ENCODE data around the gene SMG1. TPM values are rescaled to one million over a fixed set of nuclear protein-coding genes. Genes with fewer than 3 reads are reported as not detected.

SMG1 gene
- total RNA-seq, 1 experiment from 2014 or later, result 105 TPM

DNA sequence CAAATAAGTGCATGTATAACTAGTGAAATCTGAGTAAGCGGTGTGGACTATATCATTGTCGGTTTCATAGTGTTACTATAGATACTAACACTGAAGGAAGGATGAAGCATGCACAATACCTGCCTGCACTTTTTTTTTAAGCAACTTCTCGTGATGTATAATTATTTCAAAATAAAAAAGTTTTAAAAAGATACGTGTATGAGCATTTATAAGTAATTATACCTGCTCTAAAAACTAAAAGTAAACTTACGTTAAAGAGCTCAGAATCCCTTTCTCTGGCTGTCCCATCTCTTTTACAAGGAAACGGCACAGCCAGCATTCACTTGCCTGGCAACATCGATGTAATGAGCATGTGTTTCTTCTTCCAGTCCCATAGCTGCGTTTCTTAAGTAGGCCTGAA, 93.6 kb downstream of the SMG1 start:
- ChIA-PET CTCF (interaction anchor here (0.6 kb wide), 1 partner anchor 347 kb away, joined by 3 read pairs; no protein-coding TSS in a partner anchor), POLR2A (ENCODE audit: low non-redundant PET) (interaction anchor here (0.6 kb wide), 1 partner anchor 31 kb away, joined by 3 read pairs; no protein-coding TSS in a partner anchor)
- no peaks in the 10 kb centered on the region for H3K9me3 ChIP-seq (ENCODE audit: low read depth, low read length, poor library complexity, severe bottlenecking)
- no peaks in the 10 kb centered on the region for H3K27me3 ChIP-seq (replicated peaks; ENCODE audit: insufficient read depth, low read depth, low read length, poor library complexity)
- no peak for DNase-seq (ENCODE audit: low spot score)
- BruUV-seq (replicated peaks), result no TSS peak
- TF ChIP-seq, protein P1, sequence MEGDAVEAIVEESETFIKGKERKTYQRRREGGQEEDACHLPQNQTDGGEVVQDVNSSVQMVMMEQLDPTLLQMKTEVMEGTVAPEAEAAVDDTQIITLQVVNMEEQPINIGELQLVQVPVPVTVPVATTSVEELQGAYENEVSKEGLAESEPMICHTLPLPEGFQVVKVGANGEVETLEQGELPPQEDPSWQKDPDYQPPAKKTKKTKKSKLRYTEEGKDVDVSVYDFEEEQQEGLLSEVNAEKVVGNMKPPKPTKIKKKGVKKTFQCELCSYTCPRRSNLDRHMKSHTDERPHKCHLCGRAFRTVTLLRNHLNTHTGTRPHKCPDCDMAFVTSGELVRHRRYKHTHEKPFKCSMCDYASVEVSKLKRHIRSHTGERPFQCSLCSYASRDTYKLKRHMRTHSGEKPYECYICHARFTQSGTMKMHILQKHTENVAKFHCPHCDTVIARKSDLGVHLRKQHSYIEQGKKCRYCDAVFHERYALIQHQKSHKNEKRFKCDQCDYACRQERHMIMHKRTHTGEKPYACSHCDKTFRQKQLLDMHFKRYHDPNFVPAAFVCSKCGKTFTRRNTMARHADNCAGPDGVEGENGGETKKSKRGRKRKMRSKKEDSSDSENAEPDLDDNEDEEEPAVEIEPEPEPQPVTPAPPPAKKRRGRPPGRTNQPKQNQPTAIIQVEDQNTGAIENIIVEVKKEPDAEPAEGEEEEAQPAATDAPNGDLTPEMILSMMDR (conservative IDR thresholded peaks at IDR 0.05; ENCODE audit: low read depth, low read length), result no peak
- TF ChIP-seq EZH2 (IDR thresholded peaks at IDR 0.05; ENCODE audit: borderline replicate concordance, low read depth, low read length, poor library complexity, severe bottlenecking), result no peak
- H3K4me1 ChIP-seq (ENCODE audit: insufficient read depth, low read length, poor library complexity, severe bottlenecking), result peaks cover 12% of the 10 kb centered on the region
- H3K4me3 ChIP-seq (ENCODE audit: low read depth, low read length, poor library complexity, severe bottlenecking), result no peak overlapping the region
- peaks cover 94% of the 10 kb centered on the region for H3K36me3 ChIP-seq (ENCODE audit: insufficient read depth, low read length, poor library complexity, severe bottlenecking)
- H3K27ac ChIP-seq (ENCODE audit: low read depth, low read length, poor library complexity, severe bottlenecking), result no peak overlapping the region
- intact Hi-C loops (cut with micrococcal nuclease; ENCODE audit: unreplicated experiment), result loop anchor here (10.0 kb wide), 1 partner anchor 62 kb away; no protein-coding TSS in a partner anchor

DNA sequence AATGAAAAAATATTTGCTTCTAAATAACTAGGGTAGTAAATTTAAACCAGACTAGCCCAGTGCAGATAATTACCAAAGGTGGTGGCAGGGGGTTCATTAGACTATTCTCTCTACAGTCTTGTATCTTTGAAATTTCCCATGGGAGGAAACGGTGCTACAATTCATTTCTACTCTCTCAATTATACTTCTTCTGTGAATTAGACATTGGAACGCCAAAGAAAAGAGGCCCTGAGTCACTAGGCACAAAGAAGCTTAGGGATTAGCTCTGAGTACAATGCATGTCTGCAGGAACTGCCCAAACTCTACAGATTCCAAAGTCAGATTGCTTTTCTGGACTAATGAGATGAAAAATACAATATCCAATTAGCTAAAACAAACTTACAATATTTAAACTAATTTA, 94.2 kb downstream of the SMG1 start:
- TF ChIP-seq EZH2 (IDR thresholded peaks at IDR 0.05; ENCODE audit: borderline replicate concordance, low read depth, low read length, poor library complexity, severe bottlenecking), result no peak
- TF ChIP-seq, protein P1 (conservative IDR thresholded peaks at IDR 0.05; ENCODE audit: low read depth, low read length), result no peak
- POLR2A ChIA-PET (ENCODE audit: low non-redundant PET), result interaction anchor here (0.6 to 0.7 kb wide), 2 partner anchors 14 to 30 kb away, joined by 3 to 6 read pairs; no protein-coding TSS in a partner anchor
- CTCF ChIA-PET, result interaction anchor here (0.6 kb wide), 1 partner anchor 348 kb away, joined by 3 read pairs; no protein-coding TSS in a partner anchor
- Histone ChIP-seq H3K27me3 (replicated peaks; ENCODE audit: insufficient read depth, low read depth, low read length, poor library complexity) (no peaks in the 10 kb centered on the region), H3K4me3 (ENCODE audit: low read depth, low read length, poor library complexity, severe bottlenecking) (no peak overlapping the region), H3K27ac (ENCODE audit: low read depth, low read length, poor library complexity, severe bottlenecking) (no peak overlapping the region), H3K4me1 (ENCODE audit: insufficient read depth, low read length, poor library complexity, severe bottlenecking) (peaks cover 12% of the 10 kb centered on the region), H3K9me3 (ENCODE audit: low read depth, low read length, poor library complexity, severe bottlenecking) (no peaks in the 10 kb centered on the region), H3K36me3 (ENCODE audit: insufficient read depth, low read length, poor library complexity, severe bottlenecking) (peaks cover 90% of the 10 kb centered on the region)
- DNase-seq (ENCODE audit: low spot score), result peak; percentile 88
- intact Hi-C loops (cut with micrococcal nuclease; ENCODE audit: unreplicated experiment), result loop anchor here (10.0 kb wide), 1 partner anchor 63 kb away; no protein-coding TSS in a partner anchor
- no TSS peak for BruUV-seq (replicated peaks)

DNA sequence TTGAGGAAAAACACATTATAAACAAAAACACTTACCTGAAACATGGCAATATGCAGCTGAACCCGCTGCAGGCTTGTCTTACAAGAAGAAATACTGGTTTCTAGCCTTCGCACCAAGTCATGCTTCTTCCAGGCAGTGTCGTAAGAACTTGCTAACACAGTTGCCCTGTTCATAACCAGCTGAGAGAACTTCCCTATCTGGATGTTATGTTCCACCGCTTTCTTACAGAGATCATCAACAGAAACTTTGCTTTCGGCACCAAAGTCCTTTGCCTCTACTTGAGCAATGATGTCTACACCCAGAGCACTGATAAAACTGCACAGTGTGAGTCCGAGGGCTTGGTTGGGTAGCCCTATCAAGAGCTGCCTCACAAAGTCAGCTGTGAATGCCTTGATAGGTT, 97.0 kb downstream of the SMG1 start:
- H3K27me3 ChIP-seq (replicated peaks; ENCODE audit: insufficient read depth, low read depth, low read length, poor library complexity), result no peaks in the 10 kb centered on the region
- POLR2A ChIA-PET (ENCODE audit: low non-redundant PET), result no interaction called here
- BruUV-seq (replicated peaks), result no TSS peak
- peaks cover 64% of the 10 kb centered on the region for H3K36me3 ChIP-seq (ENCODE audit: insufficient read depth, low read length, poor library complexity, severe bottlenecking)
- CTCF ChIA-PET, result no interaction called here
- TF ChIP-seq, protein P1 (conservative IDR thresholded peaks at IDR 0.05; ENCODE audit: low read depth, low read length), result no peak
- TF ChIP-seq EZH2 (IDR thresholded peaks at IDR 0.05; ENCODE audit: borderline replicate concordance, low read depth, low read length, poor library complexity, severe bottlenecking), result no peak
- H3K4me3 ChIP-seq (ENCODE audit: low read depth, low read length, poor library complexity, severe bottlenecking), result no peak overlapping the region
- intact Hi-C loops (cut with micrococcal nuclease; ENCODE audit: unreplicated experiment), result no loop called here
- H3K9me3 ChIP-seq (ENCODE audit: low read depth, low read length, poor library complexity, severe bottlenecking), result no peaks in the 10 kb centered on the region
- DNase-seq (ENCODE audit: low spot score), result no peak
- peaks cover 12% of the 10 kb centered on the region for H3K4me1 ChIP-seq (ENCODE audit: insufficient read depth, low read length, poor library complexity, severe bottlenecking)
- H3K27ac ChIP-seq (ENCODE audit: low read depth, low read length, poor library complexity, severe bottlenecking), result no peak overlapping the region
